HG02943 (cell line): ENCODE data around the gene FYCO1.

Experiments used
- ATAC-seq: cut with Tn5 transposase; IDR thresholded peaks from one replicate; pipeline ENCODE4 v1.9.1; 2021; ENCODE audit warnings: mild to moderate bottlenecking, low read depth, moderate library complexity; ENCODE audit not compliant: unreplicated experiment

FYCO1 gene

DNA sequence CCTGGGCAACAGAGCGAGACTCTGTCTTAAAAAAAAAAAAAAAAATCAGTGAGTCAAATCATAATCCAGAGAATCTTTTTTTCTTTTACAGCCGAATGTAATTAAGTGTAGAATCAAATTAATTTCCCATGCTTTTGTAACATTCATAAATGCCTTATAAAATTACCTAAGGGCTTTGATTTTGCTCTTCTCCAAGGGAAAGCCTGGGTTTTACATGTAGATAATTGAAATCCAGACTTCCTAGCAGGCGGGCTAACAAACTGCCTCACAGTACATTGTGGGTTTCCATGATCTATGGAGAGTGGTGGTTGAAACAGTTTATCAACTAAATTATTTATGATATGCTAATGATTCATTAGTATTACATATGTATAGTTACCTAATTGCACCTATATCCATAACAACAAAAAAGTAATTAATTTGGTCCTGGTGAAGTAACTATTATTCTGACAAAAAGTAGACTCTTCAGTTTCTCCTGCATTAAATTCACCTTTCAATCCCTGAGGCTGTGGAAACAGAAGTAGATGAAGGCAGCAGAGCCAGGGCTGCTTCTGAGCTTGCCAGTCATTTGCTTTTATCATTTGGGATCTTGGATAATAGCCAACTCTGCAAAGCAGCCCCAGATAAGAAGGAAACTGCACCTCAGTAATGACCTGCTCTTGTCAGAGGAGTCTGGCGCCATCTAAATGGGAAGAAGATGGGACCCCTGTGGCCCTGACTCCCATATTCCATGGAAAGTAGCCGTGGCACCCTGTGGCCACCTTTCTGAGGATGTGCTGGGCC lies 99.7 kb downstream of the FYCO1 start:
- no peak for ATAC-seq

DNA sequence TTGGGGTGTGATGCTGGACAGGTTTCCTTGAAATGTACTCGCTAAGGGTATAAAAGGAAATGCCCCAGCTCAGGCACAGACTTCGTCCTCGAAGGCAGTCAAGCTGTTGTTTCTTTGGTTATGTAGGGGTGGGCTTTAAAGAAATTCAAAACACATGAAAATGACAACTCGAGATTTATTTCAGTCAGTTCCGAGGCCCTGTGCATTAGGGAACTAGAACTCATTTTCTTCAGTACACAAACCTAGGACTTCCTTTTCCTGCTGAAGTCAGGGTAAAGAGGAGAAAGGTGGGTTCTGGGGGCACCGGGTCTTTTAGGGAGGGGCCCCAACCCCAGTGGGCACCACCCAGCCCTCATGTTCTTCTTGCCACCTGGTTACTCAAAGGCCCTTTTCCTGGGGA lies 101.6 kb downstream of the FYCO1 start:
- ATAC-seq: no peak

DNA sequence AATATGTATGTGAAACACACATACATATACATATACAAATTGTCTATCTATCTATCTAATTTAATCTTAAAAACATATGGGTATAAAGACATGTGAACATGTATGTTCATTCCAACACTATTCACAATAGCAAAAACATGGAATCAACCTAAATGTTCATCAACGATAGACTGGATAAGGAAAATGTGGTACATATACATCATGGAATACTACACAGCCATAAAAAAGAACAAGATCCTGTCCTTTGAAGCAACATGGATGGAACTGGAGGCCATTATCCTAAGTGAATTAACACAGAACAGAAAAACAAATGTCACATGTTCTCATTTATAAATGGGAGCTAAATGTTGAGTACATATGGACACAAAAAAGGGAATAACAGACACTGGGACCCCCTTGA lies 103.5 kb downstream of the FYCO1 start:
- no peak for ATAC-seq

DNA sequence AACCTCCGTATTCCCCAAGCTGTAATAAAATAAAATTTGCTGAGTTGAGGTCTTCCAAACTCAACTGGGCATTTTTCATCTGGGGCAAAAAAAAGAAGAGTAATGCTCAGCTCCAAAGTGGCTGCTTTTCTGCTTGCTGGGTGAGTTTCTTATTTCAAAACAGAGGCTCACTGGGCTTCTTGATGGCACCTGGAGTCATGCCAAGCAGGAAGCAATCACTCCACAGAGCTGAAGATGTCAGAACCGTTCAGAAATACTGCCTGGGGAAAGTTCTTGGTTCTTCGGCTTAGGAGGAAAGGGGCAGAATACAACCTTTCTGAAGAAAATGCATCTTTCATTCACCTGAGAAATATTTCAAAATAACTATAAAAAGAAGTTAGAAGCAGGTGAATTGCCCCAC lies 105.2 kb downstream of the FYCO1 start:
- no peak for ATAC-seq

DNA sequence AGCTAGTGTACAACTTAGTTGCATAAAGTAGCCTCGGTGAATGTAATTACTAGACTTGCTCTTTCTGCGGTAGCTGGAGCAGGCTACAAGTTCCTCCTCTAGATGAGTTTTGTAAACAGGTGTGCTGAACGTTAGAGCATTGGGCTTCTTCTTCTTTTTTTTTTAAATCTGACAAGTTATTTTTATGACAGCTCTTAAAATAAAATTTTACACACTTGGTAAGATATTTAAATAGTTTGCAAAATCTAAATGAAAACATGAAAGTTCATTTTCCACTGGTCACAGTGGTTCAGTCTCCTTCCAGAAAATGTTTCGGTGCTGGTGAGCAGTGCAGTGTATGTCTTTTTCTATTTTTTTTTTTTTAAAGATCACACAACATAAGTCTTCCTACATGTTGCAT lies 106.3 kb downstream of the FYCO1 start:
- no peak for ATAC-seq

DNA sequence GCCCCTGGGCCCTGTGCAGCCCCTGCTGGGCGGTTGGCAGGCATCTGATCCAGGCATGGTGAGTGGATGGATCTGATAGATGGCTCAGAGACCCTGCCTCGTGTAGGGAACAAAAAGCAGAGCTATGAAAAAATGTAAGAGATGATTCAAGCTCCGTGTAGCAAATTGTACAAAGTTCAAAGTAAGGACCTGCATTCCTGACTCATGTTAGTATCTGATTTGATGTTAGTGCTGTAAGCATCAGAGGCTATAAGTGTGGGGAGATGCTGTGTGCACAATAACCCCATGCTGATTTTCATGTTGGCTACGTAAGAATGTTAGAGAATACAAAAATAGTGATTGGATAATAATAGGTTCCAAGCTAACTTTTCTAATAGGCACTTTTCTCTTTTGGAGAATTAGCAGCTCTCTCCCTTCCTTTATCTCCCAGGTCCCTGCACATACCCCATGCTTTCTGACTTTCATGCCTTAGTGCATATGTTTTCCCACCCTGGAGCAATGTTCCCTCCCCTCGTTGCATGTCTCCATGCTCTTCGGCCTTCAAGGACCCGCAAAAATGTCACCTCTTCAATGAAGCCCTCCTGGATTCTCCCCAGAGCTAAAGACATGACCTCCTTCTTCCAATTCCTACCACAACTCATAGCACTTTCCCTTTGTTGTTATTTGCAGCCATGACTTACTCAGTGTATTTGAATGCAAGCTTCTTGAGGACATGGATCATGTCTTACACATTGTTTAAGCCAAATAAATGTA lies 107.7 kb downstream of the FYCO1 start:
- no peak for ATAC-seq

DNA sequence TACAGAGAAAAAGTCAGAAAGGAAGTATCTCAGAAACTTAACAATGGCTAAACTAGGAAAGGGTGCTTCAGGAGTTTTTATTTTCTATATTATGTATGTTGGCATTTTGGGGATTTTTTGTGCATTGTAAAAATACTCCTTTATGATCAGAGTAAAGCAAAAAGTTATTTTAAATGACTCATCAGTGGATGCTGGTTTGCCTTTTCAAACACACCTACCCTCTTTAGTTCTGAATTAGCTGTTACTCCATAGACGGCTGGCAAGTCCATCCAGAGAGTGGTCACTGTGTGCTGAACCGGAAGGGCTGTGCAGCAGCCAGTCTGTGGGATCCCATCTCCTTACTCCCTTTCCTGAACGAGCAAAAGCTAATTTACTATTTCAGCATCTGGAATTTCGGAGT lies 108.3 kb downstream of the FYCO1 start:
- ATAC-seq: no peak

DNA sequence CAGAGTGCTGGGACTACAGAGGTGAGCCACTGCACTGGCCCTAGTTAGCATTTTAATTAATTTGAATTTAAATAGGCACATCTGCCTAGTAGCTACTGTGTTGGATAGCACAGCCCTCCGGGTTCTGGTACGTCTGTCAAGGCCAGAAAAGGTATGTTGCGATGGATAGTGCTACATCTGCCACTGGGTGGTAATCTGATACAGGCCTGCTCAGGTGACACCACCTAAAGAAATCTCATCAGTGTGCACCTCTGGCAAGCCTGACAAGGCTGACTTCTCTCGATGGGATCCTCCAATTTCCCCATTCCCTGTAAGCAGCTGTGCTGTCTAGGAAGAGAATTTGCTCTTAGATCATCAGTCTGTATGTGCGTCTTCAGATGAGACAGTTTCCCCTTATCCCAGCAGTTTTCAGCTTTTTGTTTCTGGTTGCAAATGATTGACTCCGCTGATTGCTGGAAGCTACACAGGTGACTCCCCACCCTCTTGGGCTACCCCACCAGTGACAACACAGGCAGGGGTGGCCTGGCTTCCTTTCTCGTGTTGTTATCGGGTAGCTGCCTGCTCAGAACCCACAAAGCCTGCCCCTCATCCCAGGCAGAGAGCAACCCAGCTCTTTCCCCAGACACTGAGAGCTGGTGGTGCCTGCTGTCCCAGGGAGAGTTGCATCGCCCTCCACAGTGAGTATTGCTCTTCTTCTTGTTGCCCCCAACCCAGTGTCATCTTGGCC lies 109.5 kb downstream of the FYCO1 start, which contains the start of gene CCR9:
Gene CCR9 (plus strand): TSS at position 565 of the 727 bp plus-strand sequence. CDS start 8,391 bp downstream, outside the sequence.
- no peak for ATAC-seq

DNA sequence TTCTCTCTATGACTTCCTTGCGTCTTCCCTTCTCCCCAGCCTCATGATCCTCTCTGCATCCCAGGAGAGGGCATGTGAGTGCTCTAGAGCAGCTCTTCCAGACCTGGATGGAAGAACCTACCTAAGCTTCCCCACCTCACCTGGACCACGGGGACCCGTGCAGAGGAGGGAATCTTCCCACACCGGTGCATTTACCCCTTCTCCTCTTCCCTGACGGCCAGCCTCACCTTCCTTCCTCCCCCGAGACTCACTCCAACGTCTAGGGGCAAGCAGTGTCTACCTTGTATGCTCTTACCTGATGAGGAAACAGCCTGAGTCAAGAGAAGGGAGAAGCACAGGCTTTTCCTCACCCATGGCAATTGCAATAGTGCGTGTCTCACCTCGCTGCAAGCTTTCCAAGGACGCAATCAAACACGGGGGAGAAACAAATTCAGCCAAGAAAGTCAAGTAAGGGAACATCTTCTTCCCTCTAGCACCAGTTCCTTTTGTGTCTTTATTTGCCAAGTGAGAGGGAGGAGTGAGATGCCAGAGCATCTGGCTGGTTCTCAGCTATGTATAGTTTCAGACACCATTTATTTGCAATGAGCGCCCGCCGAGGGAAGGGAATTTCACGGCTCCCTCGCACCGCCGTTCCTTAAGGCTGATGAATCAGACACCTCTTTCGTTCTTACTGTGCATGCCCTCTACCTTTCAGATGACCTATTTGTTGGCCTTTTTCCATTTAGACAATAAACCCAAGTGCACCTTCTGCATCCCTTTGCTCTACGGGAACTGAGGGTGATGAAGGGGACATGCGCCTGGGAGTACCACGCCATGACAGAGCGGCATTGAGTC lies 111.0 kb downstream of the FYCO1 start:
- ATAC-seq: no peak

DNA sequence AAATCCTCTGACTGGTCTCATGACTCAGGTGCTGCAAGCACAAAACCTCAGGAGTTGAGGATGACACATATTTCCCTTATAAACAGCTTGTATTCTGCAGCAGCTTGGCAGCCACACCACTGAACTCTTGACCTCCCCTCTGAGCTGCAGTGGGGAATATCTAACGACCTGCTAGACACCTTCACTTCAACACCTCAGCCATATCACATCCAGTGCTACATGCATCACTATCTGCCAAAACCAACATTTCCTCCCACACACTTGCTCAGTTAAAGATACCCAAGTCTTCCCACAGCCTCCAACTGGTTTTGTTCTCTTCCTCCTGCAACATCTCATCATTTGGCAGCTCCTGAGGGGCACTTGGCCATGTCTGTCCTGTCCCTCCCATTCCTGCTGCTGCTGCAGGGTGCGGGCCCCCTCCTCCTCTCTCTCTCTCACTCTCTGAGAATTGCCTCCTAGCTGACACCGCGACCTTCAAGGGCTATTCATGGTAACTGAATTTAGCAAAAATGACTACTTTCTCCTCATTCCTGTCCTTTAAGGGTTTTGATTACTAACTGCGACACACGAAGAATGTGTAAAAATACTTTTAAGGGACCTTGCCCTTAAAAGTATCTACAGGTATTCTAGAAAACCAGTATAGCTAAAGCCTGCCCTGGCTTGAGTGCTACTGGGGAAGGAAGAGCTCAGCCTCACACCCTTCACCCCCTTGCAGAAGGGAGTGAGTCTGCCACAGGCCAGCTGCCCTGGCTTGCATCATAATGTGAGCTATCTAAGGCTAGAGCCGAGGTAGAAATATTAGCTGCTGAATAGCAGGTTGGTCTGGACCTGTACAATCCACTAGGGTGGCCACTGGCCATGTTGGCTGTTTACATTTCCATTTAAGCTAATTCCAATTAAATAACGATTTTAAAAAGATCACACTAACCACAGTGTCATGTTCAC lies 114.3 kb downstream of the FYCO1 start:
- ATAC-seq: no peak

DNA sequence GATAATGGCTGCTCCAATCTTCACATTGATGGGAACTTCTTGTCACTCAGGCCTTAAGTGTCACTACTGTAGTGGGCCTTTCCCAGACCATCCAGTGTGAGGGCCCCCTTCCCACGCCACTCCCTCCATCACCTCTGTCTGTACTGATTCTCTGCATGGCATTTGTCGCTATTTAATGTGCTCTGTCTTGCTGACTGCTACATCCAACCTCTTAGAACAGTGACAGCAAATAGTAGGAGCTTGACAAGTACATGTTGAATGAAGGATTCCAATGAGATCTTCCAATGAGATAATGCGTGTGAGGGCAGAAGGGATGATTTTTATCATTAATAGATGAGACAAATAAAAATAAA lies 114.9 kb downstream of the FYCO1 start:
- no peak for ATAC-seq

DNA sequence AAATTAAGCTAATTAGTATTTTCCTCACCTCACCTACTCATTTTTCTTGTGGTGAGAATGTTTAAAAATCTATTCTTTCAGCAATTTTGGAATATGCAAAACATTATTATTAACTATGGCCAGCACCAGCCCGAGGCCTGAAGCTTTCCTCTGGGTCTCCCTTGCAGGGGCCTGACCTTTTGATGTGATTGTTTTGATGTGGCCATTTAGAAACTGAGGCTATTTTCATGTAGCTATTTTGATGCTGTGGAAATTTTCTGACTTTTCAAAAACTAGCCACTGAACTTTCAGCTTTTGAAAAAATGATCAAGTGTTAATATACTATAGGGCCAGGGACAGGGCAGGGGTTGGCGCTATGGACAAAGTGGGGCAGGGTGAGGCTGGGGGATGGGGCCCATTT lies 117.5 kb downstream of the FYCO1 start:
- no peak for ATAC-seq

DNA sequence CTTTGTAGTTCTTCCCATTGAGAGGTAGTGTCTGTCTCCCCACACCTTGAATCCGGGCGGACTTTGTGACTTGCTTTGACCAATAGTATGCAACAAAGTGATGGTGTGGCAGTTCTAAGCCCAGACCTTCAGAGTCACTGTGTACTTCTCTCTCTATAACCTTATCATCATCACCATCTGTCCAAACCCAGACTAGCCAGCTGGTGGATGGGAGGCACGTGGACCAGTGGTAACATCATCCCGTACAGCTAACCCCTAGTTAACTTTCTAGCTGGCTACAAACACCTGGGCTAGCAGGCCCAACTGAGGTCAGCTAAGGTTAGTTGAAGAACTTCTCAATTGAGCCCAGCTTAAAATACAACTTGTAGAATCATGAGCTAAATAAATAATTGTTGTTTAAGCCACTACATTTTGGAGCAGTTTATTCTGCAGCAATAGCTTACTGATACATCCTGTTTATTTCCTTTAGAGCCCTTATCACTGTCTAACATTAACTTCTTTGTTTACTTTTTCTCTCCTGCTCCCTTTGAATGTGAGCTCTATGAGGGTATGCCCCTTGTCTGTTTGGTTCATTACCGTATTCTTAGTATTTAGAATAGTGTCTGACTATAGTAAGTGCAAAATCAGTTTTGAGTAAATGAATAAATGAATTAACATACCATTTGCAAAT lies 120.8 kb downstream of the FYCO1 start:
- ATAC-seq: no peak

DNA sequence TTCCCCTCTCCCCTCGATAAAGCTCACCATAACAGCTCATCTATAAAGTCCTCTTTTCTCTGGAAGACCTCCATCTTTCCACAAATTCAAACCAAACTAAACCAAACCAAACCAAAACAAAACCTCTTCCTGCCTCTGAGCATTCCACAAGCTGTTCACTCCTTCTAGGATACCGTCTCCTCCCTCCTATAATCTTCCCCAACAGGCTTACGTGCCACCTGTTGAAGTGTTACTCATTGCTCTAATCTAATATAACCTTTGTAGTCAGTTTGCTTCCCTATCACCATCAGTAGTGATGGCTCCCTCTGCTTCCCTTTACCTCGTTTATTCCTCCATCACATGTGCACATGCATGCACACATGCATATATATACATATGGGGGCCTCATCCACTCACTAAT lies 122.0 kb downstream of the FYCO1 start:
- ATAC-seq: no peak

DNA sequence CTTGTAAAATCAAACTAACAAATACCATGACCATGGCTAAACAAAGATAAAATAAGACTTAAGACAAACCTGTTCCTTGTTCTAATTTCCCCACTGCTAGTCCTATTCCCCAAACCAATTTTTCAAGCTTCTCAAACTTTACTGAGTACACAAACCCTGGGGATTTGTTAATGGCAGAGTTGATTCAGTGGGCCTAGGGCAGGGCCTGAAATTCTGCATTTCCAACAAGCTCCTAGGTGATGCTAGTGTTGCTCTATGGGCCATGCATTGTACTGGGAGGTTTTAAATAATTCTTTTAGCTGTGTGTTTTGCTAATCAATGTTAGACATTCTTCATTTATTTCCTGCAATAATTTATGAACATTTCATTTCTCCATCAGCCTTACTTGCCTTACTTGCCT lies 122.6 kb downstream of the FYCO1 start:
- ATAC-seq: no peak

DNA sequence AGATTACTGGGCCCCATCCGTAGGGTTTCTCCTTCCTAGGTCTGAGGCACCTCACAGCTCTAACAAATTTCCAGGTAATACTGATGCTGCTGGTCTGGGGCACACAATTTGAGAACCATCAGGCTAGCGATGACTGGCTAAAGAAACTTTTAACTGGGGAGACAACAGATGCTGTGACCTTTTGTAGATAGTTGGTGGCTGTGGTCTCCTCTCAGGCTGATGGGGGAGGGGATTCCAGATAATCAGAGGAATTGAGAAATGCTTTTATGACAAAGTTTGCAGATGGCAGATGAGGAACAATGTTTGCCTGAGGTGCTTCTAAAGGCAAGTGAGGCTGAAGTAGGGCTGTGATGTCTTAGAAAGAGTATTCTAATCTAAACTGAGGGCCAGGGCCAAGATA lies 123.1 kb downstream of the FYCO1 start:
- no peak for ATAC-seq

DNA sequence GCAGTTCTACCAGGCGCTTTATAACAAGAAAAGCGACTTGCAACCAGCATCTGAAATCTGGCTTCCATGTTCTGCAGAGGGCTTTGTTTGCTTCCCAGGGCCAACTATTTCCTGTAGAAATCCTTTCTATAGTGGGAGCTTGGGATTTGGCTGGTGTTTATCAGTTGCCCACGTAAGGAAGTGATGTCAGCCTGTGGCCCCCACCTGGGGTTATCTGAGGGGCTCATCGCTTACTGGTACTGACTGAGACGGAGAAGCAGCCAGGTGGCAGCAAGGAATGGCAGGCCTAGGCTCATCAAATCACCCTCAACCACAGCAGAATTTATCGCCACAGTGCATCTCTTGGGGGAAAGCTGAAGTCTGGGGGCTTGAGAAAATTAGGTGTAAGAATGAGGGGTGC lies 123.8 kb downstream of the FYCO1 start:
- ATAC-seq: no peak

DNA sequence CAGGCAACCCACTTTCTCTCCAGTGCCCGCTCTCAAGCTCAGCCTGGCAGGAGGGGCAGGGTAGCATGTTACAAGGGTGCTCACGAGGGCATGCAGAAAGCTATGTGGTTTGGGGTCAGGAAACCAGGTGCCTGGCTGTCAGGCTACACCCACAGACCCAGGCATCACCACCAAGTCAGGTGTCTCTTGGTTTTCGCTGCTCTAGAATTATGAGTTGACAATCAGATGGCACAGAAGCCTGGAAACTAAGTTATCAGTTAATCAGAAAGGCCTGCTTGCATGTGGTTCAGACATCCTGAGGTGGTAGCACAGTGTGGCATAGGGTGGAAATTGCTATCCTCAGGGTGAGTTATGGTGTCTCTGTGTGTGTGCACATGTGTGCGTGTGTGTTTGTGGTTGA lies 125.5 kb downstream of the FYCO1 start:
- no peak for ATAC-seq

DNA sequence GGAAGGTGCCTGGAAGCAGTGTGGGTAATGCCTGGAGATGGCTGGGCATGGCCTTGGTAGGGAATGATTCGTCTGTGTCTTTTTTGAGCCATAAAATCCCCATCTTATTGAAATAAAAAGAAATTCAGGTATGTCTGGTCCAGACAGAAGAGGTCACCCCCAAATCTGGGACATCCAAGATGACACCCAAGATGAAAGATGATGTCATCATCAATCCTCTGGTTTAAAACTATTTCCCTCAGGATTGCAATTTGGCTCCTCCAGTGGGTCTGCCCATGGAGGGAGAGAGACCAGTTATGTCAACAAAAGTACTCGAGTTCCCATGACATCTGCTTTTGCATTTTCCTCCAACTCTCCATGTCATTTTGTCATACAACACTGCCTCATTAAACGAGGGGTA lies 126.0 kb downstream of the FYCO1 start:
- no peak for ATAC-seq
